Stimulated activated CD8-positive, alpha-beta memory T cell treated with anti-CD3 and anti-CD28 coated beads, Interleukin-2, amount 100 ng/mL, for 1 hour (primary cell): ENCODE results near the gene DYNC1H1.

Source experiments
- DNase-seq, 2 donors: peaks; one replicate each; pipeline ENCODE4 v3.0.0-alpha.2; 2020; ENCODE audit warnings: low read depth in 2 of 2

DYNC1H1 gene

GRCh38 chr14:102035914-102036313 lies 71.5 kb downstream of the DYNC1H1 start:
- DNase-seq = no peak

DNA sequence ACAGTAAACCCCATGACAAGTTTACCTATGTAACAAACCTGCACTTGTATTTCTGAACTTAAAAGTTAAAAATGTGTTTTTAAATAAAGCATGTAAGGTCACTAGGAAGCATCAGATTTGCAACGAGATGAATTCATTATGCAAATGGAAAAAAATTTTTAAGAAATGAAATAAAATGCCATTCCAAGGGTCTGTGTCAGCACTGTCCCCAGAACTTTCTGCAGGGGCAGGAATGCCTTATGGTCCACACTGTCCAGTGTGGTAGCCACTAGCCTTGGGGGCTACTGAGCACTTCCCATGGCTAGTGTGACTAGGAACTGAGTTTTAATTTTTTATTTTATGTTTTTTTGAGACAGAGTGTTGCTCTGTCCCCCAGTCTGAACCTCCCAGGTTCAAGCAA lies 73.3 kb downstream of the DYNC1H1 start:
- DNase-seq = no peak

DNA sequence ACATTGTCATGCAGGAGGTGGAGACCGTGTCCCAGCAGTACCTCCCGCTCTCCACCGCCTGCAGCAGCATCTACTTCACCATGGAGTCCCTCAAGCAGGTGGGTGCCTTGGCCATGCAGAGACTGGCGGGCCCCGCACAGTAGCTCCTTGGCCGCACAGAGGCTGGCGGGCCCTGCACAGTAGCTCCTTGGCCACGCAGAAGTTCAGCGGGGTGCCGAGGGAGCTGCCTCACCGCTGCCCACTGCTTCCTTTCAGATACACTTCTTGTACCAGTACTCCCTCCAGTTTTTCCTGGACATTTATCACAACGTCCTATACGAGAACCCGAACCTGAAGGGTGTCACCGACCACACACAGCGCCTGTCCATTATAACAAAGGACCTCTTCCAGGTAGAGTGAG lies 74.8 kb downstream of the DYNC1H1 start:
- DNase-seq = no peak

GRCh38 chr14:102040153-102040552 lies 75.8 kb downstream of the DYNC1H1 start:
- DNase-seq = no peak

- DNase-seq = no peak
Measured at GRCh38 chr14:102042699-102043098, 78.3 kb downstream of the DYNC1H1 start.

GRCh38 chr14:102043251-102044025 lies 79.1 kb downstream of the DYNC1H1 start:
- no peak for DNase-seq

- DNase-seq = no peak
Measured at GRCh38 chr14:102044566-102044965, 80.2 kb downstream of the DYNC1H1 start.

DNA sequence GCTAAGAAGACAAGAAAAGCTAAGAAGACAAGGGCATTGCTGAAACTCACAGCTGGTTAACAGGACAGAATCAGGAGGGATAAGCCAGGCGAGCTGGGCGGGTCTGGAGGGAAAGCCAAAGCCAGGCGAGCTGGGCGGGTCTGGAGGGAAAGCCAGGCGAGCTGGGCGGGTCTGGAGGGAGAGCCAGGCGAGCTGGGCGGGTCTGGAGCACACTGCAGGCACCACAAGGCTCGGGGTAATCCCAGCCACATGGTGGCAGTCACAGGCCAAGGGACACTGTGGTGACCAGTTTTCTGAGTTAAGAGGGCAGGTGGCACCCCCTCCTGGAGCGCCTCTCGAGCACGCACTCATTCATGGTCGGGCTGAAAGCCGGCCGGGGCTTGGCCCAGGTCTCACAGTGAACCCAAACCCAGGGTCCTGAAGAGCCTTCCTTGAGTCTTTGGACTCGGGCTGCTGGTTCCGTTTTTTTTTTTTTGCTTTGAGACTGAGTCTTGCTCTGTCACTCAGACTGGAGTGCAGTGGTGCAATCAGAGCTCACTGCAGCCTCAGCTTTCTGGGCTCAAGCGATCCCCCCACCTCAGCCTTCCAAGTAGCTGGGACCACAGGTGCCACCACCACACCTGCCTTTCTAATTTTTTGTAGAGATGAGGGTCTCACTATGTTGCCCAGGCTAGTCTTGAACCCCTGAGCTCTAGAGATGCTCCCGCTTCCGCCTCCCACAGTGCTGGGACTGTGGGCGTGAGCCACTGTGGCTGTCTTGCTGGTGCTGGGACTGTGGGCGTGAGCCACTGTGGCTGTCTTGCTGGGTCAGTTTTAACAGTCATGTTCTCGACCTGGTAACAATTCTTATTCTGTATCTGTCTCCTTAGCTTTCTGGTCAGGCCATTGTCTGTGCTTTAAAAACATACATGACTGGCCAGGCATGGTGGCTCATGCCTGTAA lies 82.2 kb downstream of the DYNC1H1 start:
- DNase-seq = no peak

DNA sequence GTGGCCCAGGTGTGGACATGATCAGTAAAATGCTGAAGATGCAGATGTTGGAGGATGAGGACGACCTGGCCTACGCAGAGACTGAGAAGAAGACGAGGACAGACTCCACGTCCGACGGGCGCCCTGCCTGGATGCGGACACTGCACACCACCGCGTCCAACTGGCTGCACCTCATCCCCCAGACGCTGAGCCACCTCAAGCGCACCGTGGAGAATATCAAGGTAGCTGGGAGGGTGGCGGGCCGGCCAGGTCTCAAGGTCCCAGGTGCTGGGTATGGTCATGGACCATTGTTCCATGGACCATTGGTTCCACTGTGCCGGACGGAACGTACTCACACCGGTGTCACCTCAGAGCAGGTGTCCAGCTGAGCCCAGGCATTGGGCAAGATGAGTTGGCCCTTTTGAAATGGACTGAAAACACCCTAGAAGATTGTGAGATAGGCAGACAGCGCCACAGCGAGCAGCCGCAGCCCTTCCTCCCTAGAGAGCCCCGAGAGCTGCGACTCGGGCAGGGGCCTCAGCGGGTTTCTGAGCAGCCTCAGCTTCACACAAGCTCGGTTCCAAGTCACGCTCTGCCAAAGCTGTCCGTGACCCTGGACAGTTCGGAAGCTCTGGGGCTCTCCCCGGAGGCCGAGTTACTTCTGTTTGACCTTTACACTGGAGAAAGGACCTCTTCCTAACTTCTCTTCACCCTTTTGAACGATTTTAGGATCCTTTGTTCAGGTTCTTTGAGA lies 83.6 kb downstream of the DYNC1H1 start:
- DNase-seq = no peak

DNA sequence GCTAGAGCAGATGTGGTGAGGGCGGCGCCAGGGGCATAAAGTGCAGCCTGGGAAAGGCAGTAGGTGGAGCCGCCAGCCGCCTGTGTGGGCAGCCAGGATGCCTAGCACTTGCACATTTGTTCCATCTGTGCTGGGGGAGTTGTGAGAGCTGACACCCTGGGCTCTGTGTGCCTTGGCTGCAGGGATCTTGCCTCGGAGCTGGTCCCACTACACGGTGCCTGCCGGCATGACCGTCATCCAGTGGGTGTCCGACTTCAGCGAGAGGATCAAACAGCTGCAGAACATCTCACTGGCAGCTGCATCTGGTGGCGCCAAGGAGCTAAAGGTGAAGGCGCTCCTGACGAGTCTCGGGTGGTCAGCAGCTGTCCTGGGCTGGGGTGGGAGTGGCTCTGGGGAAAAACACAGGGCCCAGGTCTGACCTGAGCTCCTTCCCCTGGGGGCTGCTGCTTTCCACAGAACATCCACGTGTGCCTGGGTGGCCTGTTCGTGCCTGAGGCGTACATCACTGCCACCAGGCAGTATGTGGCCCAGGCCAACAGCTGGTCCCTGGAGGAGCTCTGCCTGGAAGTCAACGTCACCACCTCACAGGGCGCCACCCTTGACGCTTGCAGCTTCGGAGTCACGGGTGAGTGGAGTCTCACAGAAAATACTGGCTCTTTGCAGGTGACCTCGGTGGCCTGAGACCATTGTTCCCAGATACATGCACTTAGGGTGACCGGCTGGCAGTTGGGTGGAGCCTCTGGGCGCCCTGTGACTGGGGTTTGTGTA lies 85.1 kb downstream of the DYNC1H1 start:
- DNase-seq = no peak

DNA sequence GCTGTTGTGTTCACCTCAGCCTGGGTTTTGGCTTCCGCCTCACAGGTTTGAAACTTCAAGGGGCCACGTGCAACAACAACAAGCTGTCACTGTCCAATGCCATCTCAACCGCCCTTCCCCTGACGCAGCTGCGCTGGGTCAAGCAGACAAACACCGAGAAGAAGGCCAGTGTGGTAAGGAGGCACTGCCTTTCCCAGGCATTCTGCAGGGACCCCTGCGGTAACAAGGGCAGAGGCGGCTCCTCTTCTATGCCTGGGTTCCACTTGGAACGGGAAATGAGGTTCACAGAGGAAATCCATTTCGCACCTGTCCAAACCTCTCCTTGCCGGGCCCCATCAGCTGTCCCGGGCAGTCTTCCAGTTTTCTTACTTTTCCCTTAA lies 85.6 kb downstream of the DYNC1H1 start:
- DNase-seq = no peak

- no peak for DNase-seq
Measured at GRCh38 chr14:102050625-102051024, 86.3 kb downstream of the DYNC1H1 start.

DNA sequence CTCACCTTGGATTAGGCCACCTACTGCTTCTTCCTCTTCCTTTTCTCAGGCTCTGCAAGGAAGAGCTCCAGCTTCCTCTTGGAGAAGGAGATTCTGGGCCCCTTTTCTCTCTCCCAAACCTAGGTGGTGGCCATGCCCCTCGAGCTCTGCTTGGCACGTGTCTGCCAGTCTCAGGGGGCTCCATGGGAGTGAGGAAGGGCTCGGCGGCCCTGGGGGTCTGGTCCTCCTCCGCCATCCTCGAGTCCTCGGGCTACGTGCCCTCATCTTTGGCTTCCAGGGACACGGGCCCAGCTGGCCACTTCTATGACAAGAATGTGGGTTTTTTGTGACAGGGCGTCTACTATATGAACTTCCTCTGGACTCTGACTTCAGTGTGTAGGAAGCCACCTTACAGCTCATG lies 88.1 kb downstream of the DYNC1H1 start:
- no peak for DNase-seq

GRCh38 chr14:102055181-102055901 lies 91.0 kb downstream of the DYNC1H1 start:
- no peak for DNase-seq

- no peak for DNase-seq
Measured at GRCh38 chr14:102056694-102057442, 92.5 kb downstream of the DYNC1H1 start.

DNA sequence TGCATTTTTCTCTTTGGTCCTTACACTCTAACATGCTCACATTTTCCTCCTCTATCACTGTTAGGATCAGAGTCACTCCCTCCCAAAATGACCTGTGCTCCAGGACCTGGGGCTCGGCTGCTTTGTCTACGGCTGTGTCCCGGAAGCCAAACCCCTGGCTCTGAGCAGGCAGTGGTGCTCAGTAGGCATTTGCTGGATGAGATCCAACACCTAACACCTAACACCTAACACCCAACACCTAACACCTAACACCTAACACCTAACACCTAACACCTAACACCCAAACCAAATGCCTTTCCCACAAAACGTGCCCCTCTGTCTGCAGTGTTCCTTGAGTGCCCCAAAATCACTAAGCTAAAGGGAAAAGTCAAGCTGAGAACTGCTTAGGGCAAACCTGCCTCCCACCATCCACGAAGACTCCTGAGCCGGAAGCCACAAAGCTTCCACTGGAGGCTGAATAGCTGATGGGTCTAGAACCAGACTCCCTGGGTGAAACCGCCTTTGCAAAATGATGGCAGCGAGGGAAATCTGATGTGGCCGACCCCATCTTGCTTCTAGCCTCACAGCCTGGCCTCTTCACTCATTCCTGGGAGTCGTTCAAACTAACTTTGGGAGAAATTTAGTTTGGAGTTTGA lies 93.2 kb downstream of the DYNC1H1 start:
- DNase-seq = no peak

DNA sequence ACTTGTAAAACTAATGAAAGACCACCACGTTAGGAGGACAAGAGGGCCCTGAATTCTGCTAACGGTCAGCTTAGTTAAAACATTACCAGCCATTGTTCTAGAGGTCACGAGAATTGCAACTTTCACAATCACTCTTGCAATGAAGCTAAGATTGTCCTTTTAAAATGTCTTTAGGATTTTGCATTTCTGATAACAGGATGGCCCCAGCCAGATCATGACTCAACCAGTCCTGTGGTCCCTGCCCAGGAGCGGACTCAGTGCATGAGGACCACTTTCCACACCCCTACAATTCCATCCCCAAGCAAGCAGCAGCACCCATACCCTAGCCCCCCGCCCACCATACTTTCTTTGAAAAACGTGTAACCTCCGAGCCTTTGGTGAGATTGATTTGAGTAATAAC lies 93.8 kb downstream of the DYNC1H1 start:
- no peak for DNase-seq

GRCh38 chr14:102058961-102059360 lies 94.6 kb downstream of the DYNC1H1 start:
- no peak for DNase-seq

GRCh38 chr14:102063109-102063807 lies 98.9 kb downstream of the DYNC1H1 start:
- DNase-seq = peak; percentile 35 to 45
